ENCODE data around the gene C4BPA. TPM values are rescaled to one million over a fixed set of nuclear protein-coding genes. Genes with fewer than 3 reads are reported as not detected.

C4BPA gene
- total and polyA plus RNA-seq, 5 donors, result 0.14 TPM; not detected in 4

- WGBS, result 36% methylated on average over 6 of the region's 6 CpGs
- H3K27ac ChIP-seq (ENCODE audit: low read length), result no peak overlapping the region
- no peak for DNase-seq
- H3K27me3 ChIP-seq (ENCODE audit: control insufficient read depth, insufficient read depth), result no peaks in the 10 kb centered on the region
- H3K4me1 ChIP-seq (ENCODE audit: control insufficient read depth, insufficient read depth, low read length), result no peaks in the 10 kb centered on the region
- intact Hi-C loops (cut with DNase I), result loop anchor here in 1 of 4 donors (5.0 kb wide), 1 partner anchor 245 kb away; the partner anchor contains the start of gene CD55
- peak; percentile 77 to 87 for ATAC-seq
- no peaks in the 10 kb centered on the region for H3K9me3 ChIP-seq (ENCODE audit: control insufficient read depth, low read length)
- H3K4me3 ChIP-seq (ENCODE audit: low read length), result no peak overlapping the region
Observed at GRCh38 chr1:207077470-207078377, 26.3 kb upstream of the C4BPA start.

GRCh38 chr1:207078578-207079132 lies 25.4 kb upstream of the C4BPA start:
- H3K27me3 ChIP-seq (ENCODE audit: control insufficient read depth, insufficient read depth), result no peaks in the 10 kb centered on the region
- no peak overlapping the region for H3K4me3 ChIP-seq (ENCODE audit: low read length)
- no peak overlapping the region for H3K27ac ChIP-seq (ENCODE audit: low read length)
- intact Hi-C loops (cut with DNase I), result loop anchor here in 1 of 4 donors (5.0 kb wide), 1 partner anchor 244 kb away; the partner anchor contains the start of gene CD55
- H3K4me1 ChIP-seq (ENCODE audit: control insufficient read depth, insufficient read depth, low read length), result no peaks in the 10 kb centered on the region
- 86% methylated on average over 11 of the region's 11 CpGs for WGBS
- no peak for ATAC-seq
- no peak for DNase-seq
- no peaks in the 10 kb centered on the region for H3K9me3 ChIP-seq (ENCODE audit: control insufficient read depth, low read length)

- no peak for DNase-seq
- WGBS, result 85% methylated on average over 6 of the region's 6 CpGs
- Histone ChIP-seq H3K4me1 (ENCODE audit: control insufficient read depth, insufficient read depth, low read length) (no peaks in the 10 kb centered on the region), H3K9me3 (ENCODE audit: control insufficient read depth, low read length) (no peaks in the 10 kb centered on the region), H3K27ac (ENCODE audit: low read length) (no peak overlapping the region), H3K4me3 (ENCODE audit: low read length) (no peak overlapping the region), H3K27me3 (ENCODE audit: control insufficient read depth, insufficient read depth) (no peaks in the 10 kb centered on the region)
- ATAC-seq, result no peak
- intact Hi-C loops (cut with DNase I), result loop anchor here in 2 of 4 donors (5.0 kb wide), 3 partner anchors 243 to 418 kb away; partner anchors contain the start of genes CD55 (in 1 of the 2) and CR1 (in 1 of the 2)
Observed at GRCh38 chr1:207079706-207080241, 24.3 kb upstream of the C4BPA start.

GRCh38 chr1:207081088-207081487 lies 22.9 kb upstream of the C4BPA start:
- Histone ChIP-seq H3K4me3 (ENCODE audit: low read length) (no peak overlapping the region), H3K9me3 (ENCODE audit: control insufficient read depth, low read length) (no peaks in the 10 kb centered on the region), H3K4me1 (ENCODE audit: control insufficient read depth, insufficient read depth, low read length) (no peaks in the 10 kb centered on the region), H3K27me3 (ENCODE audit: control insufficient read depth, insufficient read depth) (no peaks in the 10 kb centered on the region), H3K27ac (ENCODE audit: low read length) (no peak overlapping the region)
- DNase-seq (no peak), ATAC-seq (no peak)
- WGBS, result 61% methylated on average over 2 of the region's 2 CpGs
- intact Hi-C loops (cut with DNase I), result loop anchor here in 2 of 4 donors (5.0 kb wide), 2 partner anchors 326 to 416 kb away; partner anchors contain the start of gene CR1 (in 1 of the 2)

GRCh38 chr1:207081806-207082205 lies 22.2 kb upstream of the C4BPA start:
- H3K4me1 ChIP-seq (ENCODE audit: control insufficient read depth, insufficient read depth, low read length), result no peaks in the 10 kb centered on the region
- no peak for DNase-seq
- 89% methylated on average over 2 of the region's 2 CpGs for WGBS
- no peaks in the 10 kb centered on the region for H3K9me3 ChIP-seq (ENCODE audit: control insufficient read depth, low read length)
- no peak for ATAC-seq
- intact Hi-C loops (cut with DNase I), result loop anchor here in 2 of 4 donors (5.0 kb wide), 2 partner anchors 325 to 415 kb away; partner anchors contain the start of gene CR1 (in 1 of the 2)
- H3K27me3 ChIP-seq (ENCODE audit: control insufficient read depth, insufficient read depth), result no peaks in the 10 kb centered on the region
- no peak overlapping the region for H3K4me3 ChIP-seq (ENCODE audit: low read length)
- no peak overlapping the region for H3K27ac ChIP-seq (ENCODE audit: low read length)

GRCh38 chr1:207084232-207084631 lies 19.8 kb upstream of the C4BPA start:
- H3K4me1 ChIP-seq (ENCODE audit: control insufficient read depth, insufficient read depth, low read length), result no peaks in the 10 kb centered on the region
- H3K27me3 ChIP-seq (ENCODE audit: control insufficient read depth, insufficient read depth), result no peaks in the 10 kb centered on the region
- intact Hi-C loops (cut with DNase I), result loop anchor here in 2 of 4 donors (5.0 kb wide), 2 partner anchors 323 to 413 kb away; partner anchors contain the start of gene CR1 (in 1 of the 2)
- H3K27ac ChIP-seq (ENCODE audit: low read length), result no peak overlapping the region
- no peaks in the 10 kb centered on the region for H3K9me3 ChIP-seq (ENCODE audit: control insufficient read depth, low read length)
- DNase-seq, result no peak
- H3K4me3 ChIP-seq (ENCODE audit: low read length), result no peak overlapping the region
- no peak for ATAC-seq
- 67% methylated on average over 2 of the region's 2 CpGs for WGBS

GRCh38 chr1:207084701-207085180 lies 19.3 kb upstream of the C4BPA start:
- WGBS, result 22% methylated on average over 8 of the region's 8 CpGs
- Histone ChIP-seq H3K9me3 (ENCODE audit: control insufficient read depth, low read length) (no peaks in the 10 kb centered on the region), H3K27ac (ENCODE audit: low read length) (no peak overlapping the region), H3K4me3 (ENCODE audit: low read length) (no peak overlapping the region), H3K4me1 (ENCODE audit: control insufficient read depth, insufficient read depth, low read length) (no peaks in the 10 kb centered on the region), H3K27me3 (ENCODE audit: control insufficient read depth, insufficient read depth) (no peaks in the 10 kb centered on the region)
- intact Hi-C loops (cut with DNase I), result loop anchor here in 3 of 4 donors (5.0 kb wide), 3 partner anchors 323 to 418 kb away; partner anchors contain the start of gene CR1 (in 1 of the 3)
- DNase-seq, result no peak
- ATAC-seq, result peak; percentile 61 to 80

GRCh38 chr1:207085887-207086286 lies 18.1 kb upstream of the C4BPA start:
- ATAC-seq, result no peak
- WGBS, result 83% methylated on average over 3 of the region's 3 CpGs

GRCh38 chr1:207088161-207088560 lies 15.9 kb upstream of the C4BPA start:
- H3K9me3 ChIP-seq (ENCODE audit: control insufficient read depth, low read length), result no peaks in the 10 kb centered on the region
- no peaks in the 10 kb centered on the region for H3K4me1 ChIP-seq (ENCODE audit: control insufficient read depth, insufficient read depth, low read length)
- no peak overlapping the region for H3K27ac ChIP-seq (ENCODE audit: low read length)
- ATAC-seq, result no peak
- DNase-seq, result no peak
- 81% methylated on average over 2 of the region's 2 CpGs for WGBS
- H3K27me3 ChIP-seq (ENCODE audit: control insufficient read depth, insufficient read depth), result no peaks in the 10 kb centered on the region
- intact Hi-C loops (cut with DNase I), result loop anchor here in 2 of 4 donors (5.0 kb wide), 2 partner anchors 319 to 414 kb away; no protein-coding TSS in a partner anchor
- H3K4me3 ChIP-seq (ENCODE audit: low read length), result no peak overlapping the region

More at GRCh38 chr1:207085887-207086286, 18.1 kb upstream of the C4BPA start:
- H3K4me3 ChIP-seq (ENCODE audit: low read length), result no peak overlapping the region
- no peak overlapping the region for H3K27ac ChIP-seq (ENCODE audit: low read length)
- H3K4me1 ChIP-seq (ENCODE audit: control insufficient read depth, insufficient read depth, low read length), result no peaks in the 10 kb centered on the region
- no peak for DNase-seq
- no peaks in the 10 kb centered on the region for H3K9me3 ChIP-seq (ENCODE audit: control insufficient read depth, low read length)
- H3K27me3 ChIP-seq (ENCODE audit: control insufficient read depth, insufficient read depth), result no peaks in the 10 kb centered on the region
- intact Hi-C loops (cut with DNase I), result loop anchor here in 2 of 4 donors (5.0 kb wide), 2 partner anchors 321 to 416 kb away; no protein-coding TSS in a partner anchor

GRCh38 chr1:207088701-207089626 lies 15.1 kb upstream of the C4BPA start, which contains the start of gene C4BPB:
TSS of gene C4BPB (plus strand) at chr1:207088860. CDS start at chr1:207089532, 672 bp downstream.
- Histone ChIP-seq H3K4me1 (ENCODE audit: control insufficient read depth, insufficient read depth, low read length) (no peaks in the 10 kb centered on the region), H3K4me3 (ENCODE audit: low read length) (no peak within 1 kb of the TSS), H3K9me3 (ENCODE audit: control insufficient read depth, low read length) (no peaks in the 10 kb centered on the region), H3K27me3 (ENCODE audit: control insufficient read depth, insufficient read depth) (no peaks in the 10 kb centered on the region), H3K27ac (ENCODE audit: low read length) (no peak within 1 kb of the TSS)
- DNase-seq (no peak), ATAC-seq (peak; percentile 28 to 61)
- 86% methylated on average over 9 of the region's 9 CpGs for WGBS
- intact Hi-C loops (cut with DNase I), result loop anchor here in 2 of 4 donors (5.0 kb wide), 2 partner anchors 318 to 413 kb away; no protein-coding TSS in a partner anchor
